A673 (cell line): Measurements from ENCODE around the gene DIDO1.

ENCODE experiments used
- CTCF ChIP-seq: fragments of 300-800, 200-600 bp; sonication (generic); conservative IDR thresholded peaks from 2 replicates; pipeline ENCODE4 v1.5.1; 2017; ENCODE audit warnings: low read depth, mild to moderate bottlenecking, antibody characterized with exemption, low read length, moderate library complexity, mixed read lengths
- EZH2 ChIP-seq: fragments of 200-600 bp; sonication (generic); IDR thresholded peaks from 2 replicates; pipeline ENCODE4 v1.6.1; 2017; ENCODE audit warnings: borderline replicate concordance, low read depth, mild to moderate bottlenecking, mixed read lengths, antibody characterized with exemption, low read length; ENCODE audit not compliant: poor library complexity, severe bottlenecking

- TF ChIP-seq CTCF, result no peak
- TF ChIP-seq EZH2, result no peak
Measured at GRCh38 chr20:62872862-62873261, 53.4 kb downstream of the DIDO1 start.
